HG02763 (cell line): ENCODE data around the gene ESPN.
"Not testable (repeated sequence)": the region's sequence is repeated elsewhere in the genome, so short reads cannot be mapped to it uniquely, and the experiment has no call there.

Source experiments
- ATAC-seq: cut with Tn5 transposase; IDR thresholded peaks from one replicate; pipeline ENCODE4 v1.9.1; 2021; ENCODE audit warnings: mild to moderate bottlenecking, moderate library complexity; ENCODE audit not compliant: unreplicated experiment

The ESPN gene

DNA sequence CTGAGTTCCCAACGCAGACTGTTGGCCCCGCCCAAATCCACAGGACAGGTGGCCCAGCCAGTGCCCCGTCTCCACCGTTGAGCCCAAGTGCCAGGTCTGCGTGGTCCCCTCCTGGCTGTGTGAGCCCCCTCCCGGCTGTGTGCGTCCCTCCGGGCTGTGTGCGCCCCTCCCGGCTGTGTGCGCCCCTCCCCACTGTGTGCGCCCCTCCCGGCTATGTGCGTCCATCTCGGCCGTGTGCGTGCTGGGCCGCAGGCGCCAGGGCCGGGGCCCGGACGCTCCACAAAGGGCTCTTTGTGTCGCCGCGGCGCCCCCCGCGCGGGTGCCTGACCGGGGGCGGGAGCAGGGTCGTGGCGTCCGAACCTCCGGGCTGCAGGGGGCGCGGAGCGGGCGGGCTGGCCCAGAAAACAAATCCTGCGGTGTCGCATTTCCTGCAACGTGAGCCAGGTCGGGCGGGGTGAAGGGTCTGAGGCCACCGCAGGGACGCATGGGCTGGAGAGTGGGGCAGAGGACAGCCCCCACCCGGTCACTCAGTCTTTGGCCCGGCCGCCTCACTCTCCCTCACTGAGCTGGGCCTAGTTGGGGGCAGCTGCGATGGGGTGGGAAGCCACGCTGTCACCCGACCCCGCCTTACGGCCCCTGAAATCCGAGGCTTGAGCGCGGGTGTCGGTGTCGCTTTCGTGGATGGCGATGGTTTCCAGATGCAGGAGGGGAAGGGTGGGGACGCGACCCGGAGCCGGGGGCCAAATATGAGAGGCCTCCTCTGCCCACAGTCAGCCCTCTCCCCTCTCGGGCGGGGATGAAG is 22.6 kb downstream of the ESPN start:
- no peak for ATAC-seq

DNA sequence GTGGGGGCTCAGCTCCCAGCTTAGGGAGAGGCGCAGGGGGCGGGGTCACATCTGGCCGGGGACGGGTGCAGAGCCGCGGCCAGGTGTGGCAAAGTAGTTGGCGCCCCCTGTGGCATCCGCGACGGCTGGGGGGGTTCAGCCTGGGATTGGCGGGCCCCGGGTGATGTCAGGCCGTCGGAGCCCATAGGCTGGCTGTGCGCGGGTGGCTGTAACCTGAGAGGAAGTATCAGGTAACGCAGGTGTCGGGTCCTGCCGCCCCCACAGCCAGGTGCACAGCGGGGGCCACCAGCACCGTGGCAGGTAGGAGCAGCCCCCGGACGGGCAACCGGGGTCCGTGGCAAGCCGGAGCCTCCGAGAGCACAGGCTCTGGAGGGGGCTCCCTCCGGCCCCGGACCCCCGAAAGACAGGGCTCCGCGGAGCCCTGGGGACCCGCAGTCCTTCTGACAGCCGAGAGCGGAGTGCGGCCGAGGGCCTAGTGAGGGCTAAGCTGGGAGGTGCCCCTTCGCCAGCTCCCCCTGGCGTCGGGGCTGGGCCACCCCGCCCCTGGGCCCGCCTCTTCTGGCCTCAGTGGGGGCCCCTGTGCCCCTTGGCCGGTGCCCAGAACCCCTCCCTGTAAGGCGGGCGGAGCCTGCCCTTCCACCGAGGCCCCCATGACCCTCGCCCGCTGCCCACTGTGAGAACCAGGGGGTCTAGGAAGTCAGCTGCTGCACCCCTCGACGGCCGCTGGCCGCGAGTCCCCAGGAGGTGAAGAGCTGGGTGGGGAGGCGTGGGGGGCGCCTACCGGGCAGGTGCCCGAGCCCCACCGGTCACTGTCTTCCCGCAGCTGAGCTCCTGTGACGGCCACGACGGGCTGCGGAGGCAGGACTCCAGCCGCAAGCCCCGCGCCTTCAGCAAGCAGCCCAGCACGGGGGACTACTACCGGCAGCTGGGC is 23.5 kb downstream of the ESPN start:
- no peak for ATAC-seq

GRCh38 chr1:6448749-6449631 is 24.4 kb downstream of the ESPN start:
- no peak for ATAC-seq

GRCh38 chr1:6450005-6450450 is 25.5 kb downstream of the ESPN start:
- no peak for ATAC-seq

- not testable (repeated sequence) for ATAC-seq
These were observed 25.9 kb downstream of the ESPN start for GRCh38 chr1:6450486-6450885.

GRCh38 chr1:6450943-6451373 is 26.4 kb downstream of the ESPN start:
- ATAC-seq: no peak

DNA sequence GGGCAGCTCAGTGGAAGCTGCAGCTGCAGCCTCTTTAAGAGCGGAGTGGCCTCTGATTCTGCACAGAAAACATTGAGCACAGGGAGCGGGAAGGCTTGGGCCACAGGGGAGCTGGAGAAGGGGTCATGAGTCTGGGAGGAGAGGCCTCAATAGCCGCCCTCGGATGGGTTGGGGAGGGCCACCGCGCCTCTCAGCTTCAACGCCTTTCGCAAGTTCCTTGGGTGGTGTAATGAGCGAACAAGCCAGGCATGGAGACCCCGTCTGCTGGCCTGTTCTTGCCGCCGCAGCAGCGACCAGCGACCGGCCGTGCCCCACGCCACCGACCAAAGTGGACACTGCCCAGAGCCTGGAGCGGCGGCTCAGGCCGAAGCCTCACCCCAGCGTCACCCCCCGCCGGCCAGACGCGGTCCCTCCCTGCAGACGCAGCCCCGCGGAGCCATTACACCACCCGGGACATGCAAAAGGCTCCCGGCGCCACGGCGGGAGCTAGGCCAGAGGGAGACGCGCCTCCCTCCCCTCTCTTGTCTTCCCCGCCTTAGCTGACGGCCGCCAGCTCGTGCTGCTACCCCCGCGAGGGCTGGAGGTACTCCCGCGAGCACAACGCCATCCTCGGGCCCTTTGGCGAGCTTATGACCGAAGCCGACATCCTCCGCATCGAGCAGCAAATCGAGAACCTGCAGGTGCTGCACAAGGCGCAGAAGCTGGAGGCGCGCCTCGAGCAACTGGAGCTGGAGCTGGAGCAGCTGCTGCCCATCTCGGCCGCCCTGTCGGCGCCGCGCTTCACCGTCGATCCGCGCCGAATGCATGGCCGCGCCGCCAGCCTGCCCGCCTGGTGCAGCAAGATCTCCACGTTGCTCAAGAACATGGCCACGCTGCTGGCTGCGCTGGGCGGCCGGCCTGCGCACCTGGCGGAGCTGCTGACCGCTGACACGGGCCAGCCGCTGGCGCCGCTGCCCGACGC is 29.6 kb downstream of the ESPN start:
- not testable (repeated sequence) for ATAC-seq

GRCh38 chr1:6454856-6455751 is 30.5 kb downstream of the ESPN start:
- no peak for ATAC-seq

- not testable (repeated sequence) for ATAC-seq
These were observed 31.4 kb downstream of the ESPN start for GRCh38 chr1:6455752-6456520.

DNA sequence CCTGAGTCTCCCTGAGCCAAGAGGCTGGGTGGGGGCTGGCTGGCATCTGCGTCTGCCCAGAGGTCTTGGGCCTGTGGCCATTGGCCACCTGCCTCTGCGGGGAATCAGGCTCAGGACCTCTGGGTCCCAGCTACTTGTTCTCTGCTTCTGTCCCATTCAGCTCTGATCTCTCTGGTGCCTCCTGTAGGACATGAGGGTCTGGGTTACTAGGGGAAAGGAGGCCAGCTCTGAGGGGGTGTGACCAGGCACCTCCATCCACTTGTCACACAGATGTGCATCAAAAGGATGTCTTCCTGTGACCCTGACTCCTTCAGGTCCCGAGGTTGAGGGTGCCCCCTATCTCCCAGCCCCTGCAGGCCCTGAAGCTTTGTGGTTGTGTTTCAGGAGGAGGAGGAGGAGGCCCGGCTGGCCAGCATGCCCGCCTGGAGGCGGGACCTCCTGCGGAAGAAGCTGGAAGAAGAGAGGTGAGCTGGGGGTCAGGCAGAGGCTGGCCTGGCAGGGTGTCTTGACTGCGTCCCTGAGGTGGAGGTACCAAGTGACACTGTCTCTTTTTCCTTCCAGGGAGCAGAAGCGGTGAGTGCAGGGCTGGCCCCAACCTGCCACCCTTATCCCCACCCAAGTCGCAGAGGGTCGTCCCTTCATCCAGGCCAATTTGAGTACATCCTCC is 32.4 kb downstream of the ESPN start:
- ATAC-seq: no peak

GRCh38 chr1:6459850-6460265 is 35.3 kb downstream of the ESPN start:
- no peak for ATAC-seq

DNA sequence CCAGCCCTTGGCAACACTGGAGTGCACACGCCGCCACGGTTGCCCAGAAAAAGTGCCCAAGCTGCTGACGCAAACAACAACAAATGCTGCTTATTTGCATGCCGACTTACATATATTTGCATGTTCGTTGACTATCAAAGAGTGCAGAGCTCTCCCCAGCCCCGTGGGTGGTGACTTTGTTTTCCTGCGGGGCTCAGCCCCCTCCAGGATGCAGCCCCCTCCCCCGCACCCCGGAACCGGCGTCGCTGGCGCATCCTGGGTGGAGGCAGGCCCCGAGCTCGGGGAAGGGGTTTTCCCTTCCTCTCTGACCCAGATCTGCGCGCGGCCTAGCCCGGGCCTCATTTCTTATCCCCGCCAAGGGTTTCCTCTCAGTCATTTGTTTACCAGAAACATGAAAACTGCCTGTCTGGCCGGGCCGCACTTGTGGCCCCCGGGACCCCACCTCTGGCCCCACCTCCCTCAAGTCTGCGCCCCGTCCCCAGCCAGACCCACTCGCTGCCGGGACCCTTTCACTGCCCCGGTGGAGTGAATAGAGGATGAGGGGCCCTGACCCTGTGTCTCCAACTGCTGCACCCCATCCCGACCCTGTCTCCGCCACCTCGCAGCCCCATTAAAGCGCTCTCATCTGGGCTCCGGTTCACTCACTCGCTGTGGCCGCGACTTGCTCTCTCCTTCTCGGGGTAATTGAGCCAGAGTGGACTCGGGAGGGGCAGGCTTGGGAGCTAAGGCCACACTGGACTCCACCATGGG is 35.9 kb downstream of the ESPN start:
- ATAC-seq: no peak

- ATAC-seq: no peak
These were observed 36.5 kb downstream of the ESPN start for GRCh38 chr1:6461051-6461530.

DNA sequence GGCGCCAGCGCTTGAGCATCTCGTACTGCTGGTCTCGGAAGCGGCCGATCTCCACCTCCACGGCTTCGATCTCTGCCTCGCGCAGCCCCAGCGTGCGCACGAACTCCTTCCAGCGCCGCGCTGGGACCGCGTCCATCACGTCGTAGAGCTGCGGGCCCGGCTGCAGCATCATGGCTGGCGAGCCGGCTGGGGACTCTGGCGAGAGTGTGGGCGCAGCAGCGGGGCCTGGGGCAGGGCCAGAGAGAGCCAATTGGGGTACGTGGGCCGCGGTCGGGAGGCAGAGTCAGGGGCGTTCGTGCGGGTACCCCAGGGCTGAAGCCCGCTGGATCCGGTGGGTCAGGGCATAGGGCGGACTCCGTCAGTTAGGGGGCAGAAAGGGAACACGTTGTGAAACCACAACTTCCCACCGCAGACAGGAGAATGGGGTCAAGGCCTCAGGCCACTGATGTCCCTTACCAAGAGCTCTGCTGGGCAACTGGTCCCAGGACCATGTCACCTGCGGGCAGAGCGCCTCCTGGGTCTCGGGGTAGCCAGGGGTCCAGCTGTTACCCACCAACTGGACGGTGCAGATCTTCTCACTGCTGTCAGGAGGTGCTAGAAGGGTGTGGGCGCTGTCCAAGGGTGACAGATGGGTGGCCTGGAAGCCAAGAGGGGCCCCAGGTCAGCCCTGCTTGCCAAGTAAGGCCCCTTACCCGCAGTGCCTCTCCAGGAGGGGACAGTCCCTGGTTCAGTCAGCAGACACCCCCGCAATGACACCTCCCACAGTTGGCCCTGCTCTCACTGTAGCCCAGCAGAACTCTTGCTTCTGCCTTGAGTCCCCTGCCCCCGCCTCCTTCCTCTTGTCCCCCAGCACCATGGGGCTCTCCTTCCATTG is 37.2 kb downstream of the ESPN start:
- ATAC-seq: no peak

DNA sequence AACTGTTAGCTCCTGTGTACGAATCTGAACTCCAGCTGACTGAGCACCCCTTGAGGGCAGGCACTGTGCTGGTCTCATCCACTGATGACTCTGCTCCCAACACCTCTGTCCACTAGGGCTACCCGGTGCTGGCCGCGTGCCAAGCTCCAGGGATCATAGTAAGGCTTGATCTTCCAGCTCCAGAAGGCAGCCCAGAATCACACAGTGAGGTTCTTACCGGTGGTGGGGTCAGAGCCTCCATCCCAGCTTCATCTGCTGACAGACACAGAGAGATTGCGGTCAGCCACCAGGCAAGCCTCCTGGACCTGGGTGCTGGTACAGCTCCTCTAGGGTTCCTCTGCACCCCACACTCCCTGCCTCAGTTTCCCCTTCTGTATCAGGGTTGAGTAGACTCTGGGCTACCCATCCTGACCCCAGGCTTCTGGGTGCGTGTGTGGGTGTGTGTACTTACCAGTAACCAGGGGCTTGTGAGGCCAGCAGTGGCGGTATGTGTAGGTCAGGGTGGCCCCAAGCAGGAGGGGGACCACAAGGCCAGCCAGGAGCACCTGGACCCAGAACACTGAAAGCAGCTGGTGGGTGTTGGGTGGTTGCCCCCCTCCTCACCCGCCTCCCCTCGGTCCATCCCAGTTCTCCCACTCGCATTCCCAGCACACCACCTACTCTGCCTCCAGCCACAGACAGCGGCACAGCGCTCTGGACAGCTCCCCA is 38.0 kb downstream of the ESPN start:
- ATAC-seq: no peak
